SK-N-SH (cell line): ENCODE data around the gene DNTT. TPM values are rescaled to one million over a fixed set of nuclear protein-coding genes. Genes with fewer than 3 reads are reported as not detected.

Experiments used
- CTCF ChIA-PET: fragments of 300-600, 350-600 bp; formaldehyde crosslinking; extraction: SDS; loops from one replicate; lab custom pipeline; 2021; lab: Yijun Ruan, JAX
- POLR2A ChIA-PET: fragments of 350-600 bp; sonication (Branson Sonifier 250); formaldehyde crosslinking; extraction: SDS; loops from one replicate; lab custom pipeline; 2020; ENCODE audit warnings: antibody characterized with exemption, inconsistent platforms; lab: Yijun Ruan, JAX
- DNase-seq: peaks from one replicate; pipeline ENCODE4 v3.0.0; 2012
- H2AFZ ChIP-seq: fragments of 200-600 bp; sonication (generic); 2 replicates; pipeline ENCODE4 v1.8.1; 2016; ENCODE audit warnings: antibody characterized with exemption, mild to moderate bottlenecking, low read depth
- H3F3A ChIP-seq: fragments of 200-600 bp; sonication (generic); replicated peaks from 2 replicates; pipeline ENCODE3; 2016; ENCODE audit warnings: antibody characterized with exemption, mild to moderate bottlenecking; ENCODE audit not compliant: insufficient read depth
- H3K27ac ChIP-seq, 2 experiments: fragments of 200-500 bp in 1 of 2; fragments of 200-600 bp in 1 of 2; sonication (Bioruptor generic) in 1 of 2; sonication (generic), shearing (Covaris generic) in 1 of 2; 2 replicates each; pipeline versions ENCODE4 v1.5.1 to v1.6.1; 2014 to 2016; ENCODE audit warnings: low read depth in 2 of 2, inconsistent platforms in 1 of 2, low read length in 1 of 2, mild to moderate bottlenecking in 1 of 2, mixed read lengths in 1 of 2
- H3K27me3 ChIP-seq: fragments of 200-600 bp; sonication (generic), shearing (Covaris generic); 2 replicates; pipeline ENCODE4 v1.6.1; 2016; ENCODE audit warnings: mixed run types; ENCODE audit not compliant: insufficient read depth
- H3K36me3 ChIP-seq, 2 experiments: fragments of 200-500 bp in 1 of 2; fragments of 200-600 bp in 1 of 2; sonication (Bioruptor generic) in 1 of 2; sonication (generic) in 1 of 2; replicated peaks in 1 of 2; 2 replicates each; pipeline versions ENCODE3 to v1.5.1; 2014 to 2016; ENCODE audit warnings: low read length in 1 of 2, mild to moderate bottlenecking in 1 of 2; ENCODE audit not compliant: insufficient read depth in 2 of 2, control insufficient read depth in 1 of 2
- H3K4me1 ChIP-seq, 2 experiments: fragments of 200-500 bp in 1 of 2; fragments of 200-600 bp in 1 of 2; sonication (Bioruptor generic) in 1 of 2; sonication (generic), shearing (Covaris generic) in 1 of 2; 2 replicates each; pipeline versions ENCODE4 v1.5.1 to v1.6.1; 2014 to 2016; ENCODE audit warnings: low read depth in 1 of 2, low read length in 1 of 2, mixed run types in 1 of 2; ENCODE audit not compliant: insufficient read depth in 2 of 2, control insufficient read depth in 1 of 2
- H3K4me2 ChIP-seq: fragments of 200-600 bp; sonication (generic), shearing (Covaris generic); 2 replicates; pipeline ENCODE4 v1.6.1; 2017; ENCODE audit warnings: mixed run types
- H3K4me3 ChIP-seq, 2 experiments: fragments of 200-500 bp in 1 of 2; fragments of 200-600 bp in 1 of 2; sonication (Bioruptor generic) in 1 of 2; sonication (generic), shearing (Covaris generic) in 1 of 2; 2 replicates each; pipeline versions ENCODE4 v1.5.1 to v1.8.1; 2014 to 2016; ENCODE audit warnings: low read depth in 2 of 2, inconsistent platforms in 1 of 2, low read length in 1 of 2, mild to moderate bottlenecking in 1 of 2, mixed read lengths in 1 of 2, moderate library complexity in 1 of 2
- H3K79me2 ChIP-seq: fragments of 200-600 bp; sonication (generic); 2 replicates; pipeline ENCODE4 v1.8.1; 2017; ENCODE audit warnings: mild to moderate bottlenecking; ENCODE audit not compliant: insufficient read depth
- H3K9ac ChIP-seq: fragments of 200-600 bp; sonication (generic); 2 replicates; pipeline ENCODE4 v1.6.1; 2017; ENCODE audit warnings: mixed run types
- H3K9me2 ChIP-seq: fragments of 200-600 bp; sonication (generic); 2 replicates; pipeline ENCODE4 v1.6.1; 2017; ENCODE audit warnings: mixed run types
- H3K9me3 ChIP-seq: fragments of 200-600 bp; sonication (generic); 2 replicates; pipeline ENCODE4 v1.6.1; 2017; ENCODE audit warnings: mixed run types, mild to moderate bottlenecking, moderate library complexity
- H4K20me1 ChIP-seq: fragments of 200-600 bp; sonication (generic); 2 replicates; pipeline ENCODE4 v1.6.1; 2017; ENCODE audit warnings: mild to moderate bottlenecking, mixed run types; ENCODE audit not compliant: insufficient read depth
- CHD2 ChIP-seq: fragments of 150-350 bp; IDR thresholded peaks from 2 replicates; pipeline ENCODE4 v1.6.1; 2018; ENCODE audit warnings: low read length; ENCODE audit not compliant: partially characterized antibody
- FOXJ3 ChIP-seq: sonication (generic); formaldehyde crosslinking; IDR thresholded peaks from 2 replicates; pipeline ENCODE4 v1.5.1; 2020; ENCODE audit warnings: mild to moderate bottlenecking, missing genetic modification reagents
- MAX ChIP-seq: IDR thresholded peaks from 2 replicates; pipeline ENCODE4 v1.4.0; 2012; ENCODE audit warnings: low read depth
- MEF2A ChIP-seq: IDR thresholded peaks from 2 replicates; pipeline ENCODE4 v1.4.0; 2012; ENCODE audit warnings: low read depth, borderline replicate concordance
- MXI1 ChIP-seq: IDR thresholded peaks from 2 replicates; pipeline ENCODE4 v1.6.1; 2012; ENCODE audit warnings: mild to moderate bottlenecking, low read depth, low read length, improper control_type of control experiment
- NFIC ChIP-seq: IDR thresholded peaks from 2 replicates; pipeline ENCODE4 v1.4.0; 2012; ENCODE audit warnings: borderline replicate concordance
- NRF1 ChIP-seq: IDR thresholded peaks from 2 replicates; pipeline ENCODE4 v1.6.1; 2012; ENCODE audit warnings: low read depth, mild to moderate bottlenecking, low read length
- RCOR1 ChIP-seq: fragments of 150-350 bp; IDR thresholded peaks from 2 replicates; pipeline ENCODE4 v1.6.1; 2017; ENCODE audit warnings: antibody characterized with exemption, low read length
- SMC3 ChIP-seq: IDR thresholded peaks from 2 replicates; pipeline ENCODE4 v1.6.1; 2012; ENCODE audit warnings: low read depth, low read length, improper control_type of control experiment
- TAF1 ChIP-seq: IDR thresholded peaks from 2 replicates; pipeline ENCODE4 v1.6.1; 2012; ENCODE audit warnings: low read depth, mild to moderate bottlenecking, low read length, moderate library complexity, borderline replicate concordance
- YY1 ChIP-seq: IDR thresholded peaks from 2 replicates; pipeline ENCODE4 v1.4.0; 2012; ENCODE audit warnings: low read depth, mild to moderate bottlenecking
- ZBTB33 ChIP-seq: IDR thresholded peaks from 2 replicates; pipeline ENCODE4 v1.4.0; 2012; ENCODE audit warnings: low read depth, borderline replicate concordance
- WGBS: methylation state at CpG from one replicate; pipeline ENCODE4 v1.1.6; 2017; ENCODE audit warnings: low lambda C conversion rate; 5-methylcytosine and 5-hydroxymethylcytosine counted together
- polyA plus RNA-seq, 3 experiments: library from polyadenylated mRNA; depleted of rRNA; stranded (reverse); fragments of >200 nt; gene quantifications; 2 replicates each; pipeline ENCODE4 v1.2.3, GENCODE V29; 2012
- TF ChIP-seq, protein P1 (sequence below): IDR thresholded peaks from 2 replicates; pipeline ENCODE4 v1.6.1; 2012; ENCODE audit warnings: mild to moderate bottlenecking, low read depth, low read length, moderate library complexity
- TF ChIP-seq, protein P2 (sequence below): IDR thresholded peaks from 2 replicates; pipeline ENCODE4 v1.4.0; 2012; ENCODE audit warnings: low read depth, borderline replicate concordance
- TF ChIP-seq, protein P3 (sequence below): fragments of 150-350 bp; IDR thresholded peaks from 2 replicates; pipeline ENCODE4 v1.6.1; 2017; ENCODE audit warnings: antibody characterized with exemption, low read length, low read depth, borderline replicate concordance

The DNTT gene
- polyA plus RNA-seq, 1 of the 3 experiments (the other 2 are of a cell fraction) = not detected

GRCh38 chr10:96368971-96369370 is 64.7 kb downstream of the DNTT start:
- POLR2A ChIA-PET = no interaction called here
- Histone ChIP-seq H3K36me3 (no peaks in the 10 kb centered on the region), H3K9me3 (no peaks in the 10 kb centered on the region), H3K4me2 (no peak overlapping the region), H3K4me1 (no peaks in the 10 kb centered on the region), H4K20me1 (no peaks in the 10 kb centered on the region), H3K79me2 (no peaks in the 10 kb centered on the region), H3K27me3 (no peaks in the 10 kb centered on the region; the same call in 1 of the 2 replicates), H2AFZ (no peak overlapping the region), H3K9ac (no peak overlapping the region), H3K27ac (no peak overlapping the region), H3K9me2 (no peaks in the 10 kb centered on the region), H3F3A (no peaks in the 10 kb centered on the region), H3K4me3 (no peak overlapping the region)
- DNase-seq = no peak
- 72% methylated on average over 5 of the region's 5 CpGs for WGBS
- TF ChIP-seq FOXJ3 (no peak), NRF1 (no peak), SMC3 (no peak), NFIC (no peak), RCOR1 (no peak), MEF2A (no peak), MXI1 (no peak), YY1 (no peak), TAF1 (no peak), MAX (no peak), ZBTB33 (no peak), CHD2 (no peak)
- TF ChIP-seq, protein P1, sequence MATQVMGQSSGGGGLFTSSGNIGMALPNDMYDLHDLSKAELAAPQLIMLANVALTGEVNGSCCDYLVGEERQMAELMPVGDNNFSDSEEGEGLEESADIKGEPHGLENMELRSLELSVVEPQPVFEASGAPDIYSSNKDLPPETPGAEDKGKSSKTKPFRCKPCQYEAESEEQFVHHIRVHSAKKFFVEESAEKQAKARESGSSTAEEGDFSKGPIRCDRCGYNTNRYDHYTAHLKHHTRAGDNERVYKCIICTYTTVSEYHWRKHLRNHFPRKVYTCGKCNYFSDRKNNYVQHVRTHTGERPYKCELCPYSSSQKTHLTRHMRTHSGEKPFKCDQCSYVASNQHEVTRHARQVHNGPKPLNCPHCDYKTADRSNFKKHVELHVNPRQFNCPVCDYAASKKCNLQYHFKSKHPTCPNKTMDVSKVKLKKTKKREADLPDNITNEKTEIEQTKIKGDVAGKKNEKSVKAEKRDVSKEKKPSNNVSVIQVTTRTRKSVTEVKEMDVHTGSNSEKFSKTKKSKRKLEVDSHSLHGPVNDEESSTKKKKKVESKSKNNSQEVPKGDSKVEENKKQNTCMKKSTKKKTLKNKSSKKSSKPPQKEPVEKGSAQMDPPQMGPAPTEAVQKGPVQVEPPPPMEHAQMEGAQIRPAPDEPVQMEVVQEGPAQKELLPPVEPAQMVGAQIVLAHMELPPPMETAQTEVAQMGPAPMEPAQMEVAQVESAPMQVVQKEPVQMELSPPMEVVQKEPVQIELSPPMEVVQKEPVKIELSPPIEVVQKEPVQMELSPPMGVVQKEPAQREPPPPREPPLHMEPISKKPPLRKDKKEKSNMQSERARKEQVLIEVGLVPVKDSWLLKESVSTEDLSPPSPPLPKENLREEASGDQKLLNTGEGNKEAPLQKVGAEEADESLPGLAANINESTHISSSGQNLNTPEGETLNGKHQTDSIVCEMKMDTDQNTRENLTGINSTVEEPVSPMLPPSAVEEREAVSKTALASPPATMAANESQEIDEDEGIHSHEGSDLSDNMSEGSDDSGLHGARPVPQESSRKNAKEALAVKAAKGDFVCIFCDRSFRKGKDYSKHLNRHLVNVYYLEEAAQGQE = no peak
- TF ChIP-seq, protein P2, sequence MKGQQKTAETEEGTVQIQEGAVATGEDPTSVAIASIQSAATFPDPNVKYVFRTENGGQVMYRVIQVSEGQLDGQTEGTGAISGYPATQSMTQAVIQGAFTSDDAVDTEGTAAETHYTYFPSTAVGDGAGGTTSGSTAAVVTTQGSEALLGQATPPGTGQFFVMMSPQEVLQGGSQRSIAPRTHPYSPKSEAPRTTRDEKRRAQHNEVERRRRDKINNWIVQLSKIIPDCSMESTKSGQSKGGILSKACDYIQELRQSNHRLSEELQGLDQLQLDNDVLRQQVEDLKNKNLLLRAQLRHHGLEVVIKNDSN = no peak
- TF ChIP-seq, protein P3, sequence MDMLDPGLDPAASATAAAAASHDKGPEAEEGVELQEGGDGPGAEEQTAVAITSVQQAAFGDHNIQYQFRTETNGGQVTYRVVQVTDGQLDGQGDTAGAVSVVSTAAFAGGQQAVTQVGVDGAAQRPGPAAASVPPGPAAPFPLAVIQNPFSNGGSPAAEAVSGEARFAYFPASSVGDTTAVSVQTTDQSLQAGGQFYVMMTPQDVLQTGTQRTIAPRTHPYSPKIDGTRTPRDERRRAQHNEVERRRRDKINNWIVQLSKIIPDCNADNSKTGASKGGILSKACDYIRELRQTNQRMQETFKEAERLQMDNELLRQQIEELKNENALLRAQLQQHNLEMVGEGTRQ = no peak
- CTCF ChIA-PET = interaction anchor here (3.1 to 4.1 kb wide), 2 partner anchors 26 to 145 kb away, joined by 14 to 38 read pairs; partner anchors contain the start of gene TLL2
